ENCODE results near the gene ART5. TPM values are rescaled to one million over a fixed set of nuclear protein-coding genes. Genes with fewer than 3 reads are reported as not detected.
"Not testable (repeated sequence)": the region's sequence is repeated elsewhere in the genome, so short reads cannot be mapped to it uniquely, and the experiment has no call there.

The ART5 gene
- total and polyA plus RNA-seq, 3 experiments from 2014 or later: not detected

GRCh38 chr11:3611976-3612678, 29.7 kb downstream of the ART5 start:
- Histone ChIP-seq H3K4me1 (ENCODE audit: insufficient read depth, low read length) (peaks cover 9% of the 10 kb centered on the region), H3K9me3 (ENCODE audit: low read length) (no peaks in the 10 kb centered on the region), H3K4me3 (ENCODE audit: low read length) (no peak overlapping the region), H3K36me3 (ENCODE audit: insufficient read depth, low read length) (no peaks in the 10 kb centered on the region), H3K27ac (ENCODE audit: low read depth, low read length) (no peak overlapping the region), H3K27me3 (ENCODE audit: insufficient read depth, low read length, poor library complexity, severe bottlenecking) (no peaks in the 10 kb centered on the region)
- CTCF ChIA-PET: no interaction called here
- no peak overlapping the region for H3K27ac Mint-ChIP-seq
- peaks cover 6 to 13% (median 9%) of the 10 kb centered on the region in 3 donors for H3K4me1 Mint-ChIP-seq
- peaks cover 0 to 6% (median 2%) of the 10 kb centered on the region in 3 donors for H3K36me3 Mint-ChIP-seq
- DNase-seq: no peak
- H3K27me3 Mint-ChIP-seq: peaks cover under 1 to 10% of the 10 kb centered on the region in 2 donors
- peaks cover 0 to 7% (median 3%) of the 10 kb centered on the region in 5 donors for H3K9me3 Mint-ChIP-seq
- no peak overlapping the region for H3K4me3 Mint-ChIP-seq
- POLR2A ChIA-PET: no interaction called here

GRCh38 chr11:3610846-3611245, 30.9 kb downstream of the ART5 start:
- no peaks in the 10 kb centered on the region for H3K27me3 ChIP-seq (ENCODE audit: insufficient read depth, low read length, poor library complexity, severe bottlenecking)
- POLR2A ChIA-PET: no interaction called here
- no peak overlapping the region for H3K4me3 ChIP-seq (ENCODE audit: low read length)
- no peaks in the 10 kb centered on the region for H3K9me3 ChIP-seq (ENCODE audit: low read length)
- no peak overlapping the region for H3K27ac ChIP-seq (ENCODE audit: low read depth, low read length)
- Mint-ChIP-seq H3K4me1 (peaks cover 6 to 13% (median 9%) of the 10 kb centered on the region in 3 donors), H3K27me3 (peaks cover 0 to 9% of the 10 kb centered on the region in 2 donors), H3K4me3 (no peak overlapping the region), H3K9me3 (peaks cover 0 to 7% (median 3%) of the 10 kb centered on the region in 5 donors), H3K27ac (no peak overlapping the region), H3K36me3 (peaks cover 0 to 6% (median 2%) of the 10 kb centered on the region in 3 donors)
- H3K36me3 ChIP-seq (ENCODE audit: insufficient read depth, low read length): no peaks in the 10 kb centered on the region
- H3K4me1 ChIP-seq (ENCODE audit: insufficient read depth, low read length): peaks cover 9% of the 10 kb centered on the region
- CTCF ChIA-PET: no interaction called here
- DNase-seq: no peak

GRCh38 chr11:3609416-3610265, 32.2 kb downstream of the ART5 start:
- Histone ChIP-seq H3K4me3 (ENCODE audit: low read length) (no peak overlapping the region), H3K9me3 (ENCODE audit: low read length) (no peaks in the 10 kb centered on the region), H3K27me3 (ENCODE audit: insufficient read depth, low read length, poor library complexity, severe bottlenecking) (no peaks in the 10 kb centered on the region), H3K27ac (ENCODE audit: low read depth, low read length) (no peak overlapping the region), H3K4me1 (ENCODE audit: insufficient read depth, low read length) (peaks cover 5% of the 10 kb centered on the region), H3K36me3 (ENCODE audit: insufficient read depth, low read length) (no peaks in the 10 kb centered on the region)
- DNase-seq: peak in 2 of 5 donors; percentile 11 to 25
- CTCF ChIA-PET: no interaction called here
- H3K9me3 Mint-ChIP-seq: peaks cover 0 to 7% (median 3%) of the 10 kb centered on the region in 5 donors
- H3K27ac Mint-ChIP-seq: no peak overlapping the region
- POLR2A ChIA-PET: no interaction called here
- peaks cover 2 to 6% of the 10 kb centered on the region in 2 donors for H3K27me3 Mint-ChIP-seq
- no peak overlapping the region for H3K4me3 Mint-ChIP-seq
- peaks cover 0 to 6% (median 2%) of the 10 kb centered on the region in 3 donors for H3K36me3 Mint-ChIP-seq
- peaks cover 6 to 10% (median 10%) of the 10 kb centered on the region in 3 donors for H3K4me1 Mint-ChIP-seq

- POLR2A ChIA-PET: no interaction called here
- Histone ChIP-seq H3K36me3 (ENCODE audit: insufficient read depth, low read length) (no peaks in the 10 kb centered on the region), H3K27me3 (ENCODE audit: insufficient read depth, low read length, poor library complexity, severe bottlenecking) (no peaks in the 10 kb centered on the region), H3K27ac (ENCODE audit: low read depth, low read length) (no peak overlapping the region), H3K9me3 (ENCODE audit: low read length) (no peaks in the 10 kb centered on the region), H3K4me1 (ENCODE audit: insufficient read depth, low read length) (no peaks in the 10 kb centered on the region), H3K4me3 (ENCODE audit: low read length) (no peak overlapping the region)
- Mint-ChIP-seq H3K27ac (no peak overlapping the region), H3K4me1 (peaks cover 0 to 3% (median 0%) of the 10 kb centered on the region in 3 donors), H3K27me3 (peaks cover 2 to 3% of the 10 kb centered on the region in 2 donors), H3K36me3 (no peaks in the 10 kb centered on the region), H3K9me3 (no peaks in the 10 kb centered on the region), H3K4me3 (no peak overlapping the region)
- CTCF ChIA-PET: no interaction called here
- DNase-seq: no peak
These were observed 36.0 kb downstream of the ART5 start for GRCh38 chr11:3605771-3606203.

GRCh38 chr11:3605283-3605662, 36.5 kb downstream of the ART5 start:
- Histone ChIP-seq H3K4me1 (ENCODE audit: insufficient read depth, low read length) (no peaks in the 10 kb centered on the region), H3K27ac (ENCODE audit: low read depth, low read length) (no peak overlapping the region), H3K9me3 (ENCODE audit: low read length) (no peaks in the 10 kb centered on the region), H3K36me3 (ENCODE audit: insufficient read depth, low read length) (no peaks in the 10 kb centered on the region), H3K27me3 (ENCODE audit: insufficient read depth, low read length, poor library complexity, severe bottlenecking) (no peaks in the 10 kb centered on the region), H3K4me3 (ENCODE audit: low read length) (no peak overlapping the region)
- DNase-seq: no peak
- peaks cover 0 to 3% (median 0%) of the 10 kb centered on the region in 3 donors for H3K4me1 Mint-ChIP-seq
- ChIA-PET CTCF (no interaction called here), POLR2A (no interaction called here)
- H3K27me3 Mint-ChIP-seq: peaks cover 2 to 3% of the 10 kb centered on the region in 2 donors
- H3K36me3 Mint-ChIP-seq: no peaks in the 10 kb centered on the region
- no peaks in the 10 kb centered on the region for H3K9me3 Mint-ChIP-seq
- no peak overlapping the region for H3K4me3 Mint-ChIP-seq
- H3K27ac Mint-ChIP-seq: no peak overlapping the region

GRCh38 chr11:3604167-3604566, 37.6 kb downstream of the ART5 start:
- Mint-ChIP-seq H3K4me1 (peaks cover 0 to 3% (median 0%) of the 10 kb centered on the region in 3 donors), H3K4me3 (no peak overlapping the region), H3K27ac (no peak overlapping the region), H3K9me3 (no peaks in the 10 kb centered on the region), H3K27me3 (peaks cover 2 to 3% of the 10 kb centered on the region in 2 donors), H3K36me3 (no peaks in the 10 kb centered on the region)
- no peaks in the 10 kb centered on the region for H3K9me3 ChIP-seq (ENCODE audit: low read length)
- ChIA-PET CTCF (interaction anchor here (1.1 kb wide), 1 partner anchor 9 kb away, joined by 3 read pairs; no protein-coding TSS in a partner anchor), POLR2A (no interaction called here)
- no peak overlapping the region for H3K27ac ChIP-seq (ENCODE audit: low read depth, low read length)
- H3K4me1 ChIP-seq (ENCODE audit: insufficient read depth, low read length): no peaks in the 10 kb centered on the region
- no peaks in the 10 kb centered on the region for H3K27me3 ChIP-seq (ENCODE audit: insufficient read depth, low read length, poor library complexity, severe bottlenecking)
- no peak for DNase-seq
- no peaks in the 10 kb centered on the region for H3K36me3 ChIP-seq (ENCODE audit: insufficient read depth, low read length)
- H3K4me3 ChIP-seq (ENCODE audit: low read length): no peak overlapping the region

- H3K9me3 ChIP-seq (ENCODE audit: low read length); H3K9me3 Mint-ChIP-seq; POLR2A ChIA-PET; H3K4me3 ChIP-seq (ENCODE audit: low read length); H3K27ac Mint-ChIP-seq; H3K36me3 ChIP-seq (ENCODE audit: insufficient read depth, low read length); H3K4me1 Mint-ChIP-seq; H3K27ac ChIP-seq (ENCODE audit: low read depth, low read length); H3K27me3 ChIP-seq (ENCODE audit: insufficient read depth, low read length, poor library complexity, severe bottlenecking); H3K4me1 ChIP-seq (ENCODE audit: insufficient read depth, low read length); DNase-seq; H3K36me3 Mint-ChIP-seq; H3K4me3 Mint-ChIP-seq; CTCF ChIA-PET: not testable (repeated sequence)
- peaks cover 2 to 14% of the 10 kb centered on the region in 2 donors for H3K27me3 Mint-ChIP-seq
These were observed 41.6 kb downstream of the ART5 start for GRCh38 chr11:3600201-3600600.

- H3K4me1 Mint-ChIP-seq; H3K27me3 ChIP-seq (ENCODE audit: insufficient read depth, low read length, poor library complexity, severe bottlenecking); H3K9me3 Mint-ChIP-seq; POLR2A ChIA-PET; H3K9me3 ChIP-seq (ENCODE audit: low read length); H3K4me3 ChIP-seq (ENCODE audit: low read length); H3K27ac Mint-ChIP-seq; H3K4me1 ChIP-seq (ENCODE audit: insufficient read depth, low read length); H3K36me3 Mint-ChIP-seq; H3K4me3 Mint-ChIP-seq; H3K36me3 ChIP-seq (ENCODE audit: insufficient read depth, low read length); CTCF ChIA-PET; H3K27ac ChIP-seq (ENCODE audit: low read depth, low read length); DNase-seq: not testable (repeated sequence)
- peaks cover 1 to 18% of the 10 kb centered on the region in 2 donors for H3K27me3 Mint-ChIP-seq
These were observed 44.0 kb downstream of the ART5 start for GRCh38 chr11:3597743-3598142.

All from CD8-positive, alpha-beta memory T cell (primary cell).